A549 (cell line): Measurements from ENCODE around the gene SMG5.

Source experiments
- CBX8 ChIP-seq: fragments of 200-600 bp; sonication (generic); IDR thresholded peaks from 2 replicates; pipeline ENCODE4 v1.6.1; 2016
- CEBPB ChIP-seq, 2 experiments: fragments of >200 bp in 1 of 2; sonication (Bioruptor Twin) in 1 of 2; formaldehyde crosslinking in 1 of 2; IDR thresholded peaks; 2 replicates each; pipeline ENCODE4 v1.6.1; 2012 to 2016
- EHF ChIP-seq: fragments of 250-450 bp; sonication (Bioruptor Pico); IDR thresholded peaks from 2 replicates; pipeline ENCODE4 v1.5.0; 2020; ENCODE audit warnings: mild to moderate bottlenecking
- EP300 ChIP-seq, 2 experiments: fragments of >200 bp; sonication (Bioruptor Twin); formaldehyde crosslinking; IDR thresholded peaks; 2 replicates in 1 of 2; 3 replicates in 1 of 2; pipeline ENCODE4 v1.6.1; 2016 to 2017
- MAZ ChIP-seq: fragments of 150-350 bp; IDR thresholded peaks from 2 replicates; pipeline ENCODE4 v1.6.1; 2014; ENCODE audit warnings: antibody characterized with exemption, low read depth, low read length, borderline replicate concordance
- POLR2A ChIP-seq: IDR thresholded peaks from 2 replicates; pipeline ENCODE4 v1.6.1; 2012; ENCODE audit warnings: mild to moderate bottlenecking, low read length
- RAD21 ChIP-seq, 2 experiments: fragments of >200 bp in 1 of 2; sonication (Bioruptor Twin) in 1 of 2; formaldehyde crosslinking in 1 of 2; IDR thresholded peaks in 1 of 2; conservative IDR thresholded peaks in 1 of 2; 2 replicates in 1 of 2; 3 replicates in 1 of 2; pipeline ENCODE4 v1.6.1; 2012 to 2018; ENCODE audit warnings: inconsistent platforms in 1 of 2
- RNF2 ChIP-seq: fragments of 200-600 bp; sonication (generic); IDR thresholded peaks from 2 replicates; pipeline ENCODE4 v1.6.1; 2016; ENCODE audit warnings: low read depth, mild to moderate bottlenecking, antibody characterized with exemption, moderate library complexity, borderline replicate concordance
- SMC3 ChIP-seq: fragments of >200 bp; sonication (Bioruptor Twin); formaldehyde crosslinking; IDR thresholded peaks from 3 replicates; pipeline ENCODE4 v1.6.1; 2018; ENCODE audit warnings: inconsistent platforms
- TF ChIP-seq, protein P1 (sequence below): fragments of >200 bp; sonication (Bioruptor Twin); formaldehyde crosslinking; IDR thresholded peaks from 3 replicates; pipeline ENCODE4 v1.5.1; 2016
- TF ChIP-seq, protein P2 (sequence below): IDR thresholded peaks from 2 replicates; pipeline ENCODE4 v1.6.1; 2012

DNA sequence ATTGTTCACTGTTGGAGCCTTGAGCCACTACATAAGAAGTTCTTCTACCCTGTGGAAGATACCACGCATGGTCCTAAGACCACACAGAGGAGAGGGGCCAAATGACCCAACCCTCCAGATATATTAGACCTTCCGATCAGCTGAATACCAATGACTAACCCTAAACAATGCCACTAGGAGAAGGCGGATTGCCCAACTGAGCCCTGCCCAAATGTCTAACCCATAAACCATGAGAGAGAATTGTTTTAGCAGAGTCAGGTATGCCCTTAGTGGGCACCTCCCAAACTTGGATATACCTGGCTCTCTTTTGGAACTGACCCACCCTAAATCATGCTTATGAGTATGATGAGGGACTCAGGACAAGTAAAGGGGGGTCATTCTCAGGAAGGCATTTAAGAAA is 12.3 kb downstream of the SMG5 start:
- TF ChIP-seq SMC3 (no peak), MAZ (no peak), RNF2 (no peak), POLR2A (no peak), EP300 (IDR thresholded peaks at IDR 0.05) (no peak), CBX8 (no peak), EHF (CRISPR knock-in tag) (no peak), CEBPB (IDR thresholded peaks at IDR 0.05) (no peak), RAD21 (conservative IDR thresholded peaks at IDR 0.05 in 1 of 2, IDR thresholded peaks at IDR 0.05 in 1 of 2) (no peak)
- TF ChIP-seq, protein P1, sequence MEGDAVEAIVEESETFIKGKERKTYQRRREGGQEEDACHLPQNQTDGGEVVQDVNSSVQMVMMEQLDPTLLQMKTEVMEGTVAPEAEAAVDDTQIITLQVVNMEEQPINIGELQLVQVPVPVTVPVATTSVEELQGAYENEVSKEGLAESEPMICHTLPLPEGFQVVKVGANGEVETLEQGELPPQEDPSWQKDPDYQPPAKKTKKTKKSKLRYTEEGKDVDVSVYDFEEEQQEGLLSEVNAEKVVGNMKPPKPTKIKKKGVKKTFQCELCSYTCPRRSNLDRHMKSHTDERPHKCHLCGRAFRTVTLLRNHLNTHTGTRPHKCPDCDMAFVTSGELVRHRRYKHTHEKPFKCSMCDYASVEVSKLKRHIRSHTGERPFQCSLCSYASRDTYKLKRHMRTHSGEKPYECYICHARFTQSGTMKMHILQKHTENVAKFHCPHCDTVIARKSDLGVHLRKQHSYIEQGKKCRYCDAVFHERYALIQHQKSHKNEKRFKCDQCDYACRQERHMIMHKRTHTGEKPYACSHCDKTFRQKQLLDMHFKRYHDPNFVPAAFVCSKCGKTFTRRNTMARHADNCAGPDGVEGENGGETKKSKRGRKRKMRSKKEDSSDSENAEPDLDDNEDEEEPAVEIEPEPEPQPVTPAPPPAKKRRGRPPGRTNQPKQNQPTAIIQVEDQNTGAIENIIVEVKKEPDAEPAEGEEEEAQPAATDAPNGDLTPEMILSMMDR = no peak
- TF ChIP-seq, protein P2, sequence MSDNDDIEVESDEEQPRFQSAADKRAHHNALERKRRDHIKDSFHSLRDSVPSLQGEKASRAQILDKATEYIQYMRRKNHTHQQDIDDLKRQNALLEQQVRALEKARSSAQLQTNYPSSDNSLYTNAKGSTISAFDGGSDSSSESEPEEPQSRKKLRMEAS = no peak
